NCI-H2029 treated with DMSO at 0.1 percent for 48 hours (cell line): ENCODE data around the gene GRB14.
"Not testable (repeated sequence)": the region's sequence is repeated elsewhere in the genome, so short reads cannot be mapped to it uniquely, and the experiment has no call there.

Experiments
- DNase-seq: peaks from one replicate; lab custom pipeline; 2025; lab: John Stamatoyannopoulos, UW

GRB14 gene

GRCh38 chr2:164558450-164558849, 62.8 kb downstream of the GRB14 start:
- no peak for DNase-seq

GRCh38 chr2:164554487-164554886, 66.8 kb downstream of the GRB14 start:
- no peak for DNase-seq

GRCh38 chr2:164551519-164551918, 69.8 kb downstream of the GRB14 start:
- no peak for DNase-seq

GRCh38 chr2:164549705-164550104, 71.6 kb downstream of the GRB14 start:
- DNase-seq, result not testable (repeated sequence)

- no peak for DNase-seq
Measured at GRCh38 chr2:164545484-164545883, 75.8 kb downstream of the GRB14 start.

GRCh38 chr2:164542581-164543021, 78.7 kb downstream of the GRB14 start:
- peak; percentile 68 for DNase-seq

GRCh38 chr2:164538240-164538866, 82.9 kb downstream of the GRB14 start:
- DNase-seq, result no peak

GRCh38 chr2:164535280-164536025, 85.8 kb downstream of the GRB14 start:
- no peak for DNase-seq

GRCh38 chr2:164530464-164530863, 90.8 kb downstream of the GRB14 start:
- DNase-seq, result no peak

- DNase-seq, result no peak
Measured at GRCh38 chr2:164523726-164524125, 97.6 kb downstream of the GRB14 start.

GRCh38 chr2:164523009-164523408, 98.3 kb downstream of the GRB14 start:
- no peak for DNase-seq

- DNase-seq, result no peak
Measured at GRCh38 chr2:164522561-164522981, 98.7 kb downstream of the GRB14 start.

GRCh38 chr2:164515734-164516133, 105.5 kb downstream of the GRB14 start:
- no peak for DNase-seq

- peak; percentile 79 for DNase-seq
Measured at GRCh38 chr2:164515030-164515429, 106.3 kb downstream of the GRB14 start.

- peak; percentile 32 for DNase-seq
Measured at GRCh38 chr2:164514491-164514890, 106.8 kb downstream of the GRB14 start.

GRCh38 chr2:164512871-164513270, 108.4 kb downstream of the GRB14 start:
- no peak for DNase-seq

GRCh38 chr2:164511738-164512137, 109.5 kb downstream of the GRB14 start:
- no peak for DNase-seq

- no peak for DNase-seq
Measured at GRCh38 chr2:164510895-164511294, 110.4 kb downstream of the GRB14 start.

- no peak for DNase-seq
Measured at GRCh38 chr2:164509137-164509877, 112.0 kb downstream of the GRB14 start.

GRCh38 chr2:164504253-164504652, 117.0 kb downstream of the GRB14 start:
- no peak for DNase-seq

- no peak for DNase-seq
Measured at GRCh38 chr2:164498836-164499235, 122.4 kb downstream of the GRB14 start.

- no peak for DNase-seq
Measured at GRCh38 chr2:164496881-164497280, 124.4 kb downstream of the GRB14 start.

GRCh38 chr2:164496421-164496820, 124.9 kb downstream of the GRB14 start:
- DNase-seq, result no peak
